Measurements from ENCODE around the gene SLC2A14.
A peak's percentile ranks its signal among the peaks of the same experiment; 100 is the strongest.
"Not testable (repeated sequence)": the region's sequence is repeated elsewhere in the genome, so short reads cannot be mapped to it uniquely, and the experiment has no call there.

The SLC2A14 gene

DNA sequence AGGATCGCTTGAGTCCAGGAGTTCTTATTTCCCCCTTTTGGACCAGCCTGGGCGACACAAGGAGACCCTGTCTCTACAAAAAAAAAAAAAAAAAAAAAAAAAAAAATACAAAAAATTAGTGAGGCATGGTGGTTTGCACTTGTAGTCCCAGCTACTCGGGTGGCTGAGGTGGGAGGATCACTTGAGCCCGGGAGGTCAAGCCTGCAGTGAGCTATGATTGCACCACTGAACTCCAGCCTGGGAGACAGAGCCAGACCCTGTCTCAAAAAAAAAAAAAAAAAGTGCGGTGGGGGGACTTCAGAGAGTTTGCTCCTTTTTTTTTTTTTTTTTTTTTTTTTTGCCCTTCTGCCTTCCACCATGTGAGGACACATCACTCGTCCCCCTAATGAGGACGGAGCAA is 32.9 kb downstream of the SLC2A14 start:
- not testable (repeated sequence) for H3K4me3 ChIP-seq (ENCODE audit: low read depth, low read length); DNase-seq (ENCODE audit: low read depth)

GRCh38 chr12:7839226-7839625 is 33.5 kb downstream of the SLC2A14 start:
- not testable (repeated sequence) for H3K4me3 ChIP-seq (ENCODE audit: low read depth, low read length); DNase-seq (ENCODE audit: low read depth)

- no peak for DNase-seq (ENCODE audit: low read depth)
- no peak overlapping the region for H3K4me3 ChIP-seq (ENCODE audit: low read depth, low read length)
Observed at GRCh38 chr12:7837366-7837765, 35.3 kb downstream of the SLC2A14 start.

DNA sequence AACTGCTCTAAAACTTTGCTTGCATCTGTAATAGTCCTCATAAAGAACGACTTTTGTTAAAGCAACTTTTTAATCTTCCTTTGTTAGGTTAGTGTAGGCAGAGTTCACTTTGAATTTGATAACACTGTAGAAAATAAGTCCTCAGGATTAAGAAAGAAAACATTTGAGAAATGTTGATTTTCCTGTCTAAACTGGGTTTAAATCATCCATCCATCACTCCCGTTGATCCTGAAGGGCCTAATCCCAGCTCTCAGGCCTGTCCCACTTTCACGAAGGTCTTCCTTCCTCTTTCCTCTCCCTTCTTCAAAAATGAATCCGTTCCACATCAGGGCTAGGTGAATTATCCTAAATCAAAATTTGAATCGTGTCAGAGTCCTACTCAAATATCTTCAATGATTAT is 36.9 kb downstream of the SLC2A14 start:
- DNase-seq (ENCODE audit: low read depth), result no peak
- no peak overlapping the region for H3K4me3 ChIP-seq (ENCODE audit: low read depth, low read length)

GRCh38 chr12:7835116-7835515 is 37.6 kb downstream of the SLC2A14 start:
- no peak for DNase-seq (ENCODE audit: low read depth)
- no peak overlapping the region for H3K4me3 ChIP-seq (ENCODE audit: low read depth, low read length)

DNA sequence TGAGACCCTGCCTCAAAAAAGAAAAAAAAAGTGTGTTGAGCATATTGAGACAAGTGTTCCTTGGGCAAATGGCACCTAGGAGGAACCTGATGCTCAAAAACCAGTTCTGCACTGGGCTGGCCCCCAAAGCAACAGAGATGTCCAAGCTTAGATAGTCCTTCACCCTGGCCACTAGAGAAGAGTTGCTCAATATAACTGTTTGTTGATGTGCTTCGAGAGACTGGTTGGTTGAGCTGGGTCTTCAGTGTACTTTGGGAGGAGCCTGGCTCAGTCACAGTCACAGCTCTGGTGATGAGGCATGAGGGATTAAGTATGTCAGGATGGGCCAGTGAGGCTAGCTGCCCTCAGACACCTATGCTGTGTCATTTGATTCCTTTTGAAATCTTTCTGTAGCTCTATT is 38.0 kb downstream of the SLC2A14 start:
- DNase-seq (ENCODE audit: low read depth), result no peak
- H3K4me3 ChIP-seq (ENCODE audit: low read depth, low read length), result no peak overlapping the region

DNA sequence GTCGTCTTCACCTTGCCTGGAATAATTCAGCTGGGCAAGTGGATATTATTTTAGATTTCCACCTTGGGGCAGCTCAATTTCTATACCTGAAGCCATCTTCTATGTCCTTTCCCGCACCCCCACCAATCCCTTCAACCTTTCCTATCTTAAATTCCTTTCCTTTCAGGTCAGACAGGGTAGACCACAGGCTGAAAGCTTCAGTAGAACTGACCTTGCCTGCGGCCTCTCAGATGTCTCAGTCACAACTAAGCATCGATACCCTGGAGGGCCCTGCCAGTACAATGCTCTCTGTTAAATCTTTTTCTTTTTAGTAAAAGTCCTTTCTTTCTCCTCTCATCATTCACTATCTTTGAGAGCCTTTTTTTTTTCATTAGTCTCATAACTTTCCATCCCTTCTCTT is 38.9 kb downstream of the SLC2A14 start:
- H3K4me3 ChIP-seq (ENCODE audit: low read depth, low read length), result no peak overlapping the region
- no peak for DNase-seq (ENCODE audit: low read depth)

DNA sequence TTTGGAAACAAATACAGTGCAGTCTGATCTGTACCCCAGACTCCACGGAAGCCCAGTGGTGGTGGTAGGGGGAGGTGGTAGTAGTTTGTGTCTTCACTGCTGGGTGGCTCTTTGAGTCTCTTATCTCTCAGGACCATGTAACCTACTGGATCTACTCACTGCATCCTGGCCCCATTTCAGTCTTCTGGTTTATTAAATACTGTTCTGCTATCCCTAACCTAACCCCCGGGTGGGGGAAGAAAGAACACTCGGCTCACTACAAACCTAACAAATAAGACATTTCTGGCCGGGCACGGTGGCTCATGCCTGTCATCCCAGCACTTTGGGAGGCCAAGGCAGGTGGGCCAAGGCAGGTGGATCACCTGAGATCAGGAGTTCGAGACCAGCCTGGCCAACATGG is 39.5 kb downstream of the SLC2A14 start:
- H3K4me3 ChIP-seq (ENCODE audit: low read depth, low read length); DNase-seq (ENCODE audit: low read depth): not testable (repeated sequence)

- H3K4me3 ChIP-seq (ENCODE audit: low read depth, low read length), result no peak overlapping the region
- peak; percentile 34 for DNase-seq (ENCODE audit: low read depth)
Observed at GRCh38 chr12:7832059-7832696, 40.5 kb downstream of the SLC2A14 start.

GRCh38 chr12:7829737-7830136 is 43.0 kb downstream of the SLC2A14 start:
- not testable (repeated sequence) for H3K4me3 ChIP-seq (ENCODE audit: low read depth, low read length); DNase-seq (ENCODE audit: low read depth)

DNA sequence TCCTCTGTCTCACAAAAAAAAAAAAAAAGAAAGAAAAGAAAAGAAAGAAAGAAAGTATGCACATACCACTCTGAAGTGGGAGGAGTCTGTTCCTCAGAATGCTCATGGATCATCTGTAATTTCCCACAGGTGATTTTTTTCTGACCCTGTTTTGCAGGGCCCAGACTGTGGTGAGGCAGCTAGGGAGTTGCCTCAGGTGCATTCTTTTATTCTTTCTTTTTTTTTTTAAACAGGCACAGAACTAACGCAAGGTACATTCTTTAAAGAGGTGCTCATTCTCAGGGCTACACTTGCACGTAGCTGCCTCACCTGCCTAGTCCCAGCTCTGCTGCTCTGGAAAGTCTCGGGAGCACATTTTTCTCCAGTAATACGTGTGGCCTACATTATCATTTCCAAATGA is 47.0 kb downstream of the SLC2A14 start:
- not testable (repeated sequence) for DNase-seq (ENCODE audit: low read depth); H3K4me3 ChIP-seq (ENCODE audit: low read depth, low read length)

DNA sequence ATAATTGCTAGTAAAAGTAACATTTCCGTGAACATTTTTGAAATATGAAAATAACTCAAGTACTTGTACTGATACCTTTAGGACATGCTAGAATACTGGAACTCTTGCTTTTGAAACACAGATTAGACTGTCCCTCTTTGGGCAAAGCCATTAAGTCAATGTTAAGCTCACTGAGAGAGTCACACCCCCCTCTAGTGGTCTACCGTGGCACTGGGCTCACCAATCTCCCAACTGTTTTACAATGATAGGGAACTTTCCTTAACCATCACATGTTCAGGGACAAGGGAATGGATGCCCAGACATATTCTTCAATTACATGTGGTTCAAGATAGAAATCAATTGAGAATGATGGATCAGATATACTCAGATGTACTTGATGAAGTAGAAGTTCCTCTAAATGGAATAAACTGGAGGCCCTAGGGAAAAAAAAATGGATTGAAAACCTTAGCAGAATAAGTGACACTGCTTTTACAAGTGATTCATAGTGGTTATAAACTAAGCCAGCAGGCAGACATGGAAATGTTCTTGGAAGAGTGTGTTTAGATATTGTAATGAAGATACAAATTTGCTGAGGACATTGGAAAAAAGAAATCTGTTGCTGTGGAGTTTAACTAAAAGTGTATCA is 65.7 kb downstream of the SLC2A14 start:
- DNase-seq (ENCODE audit: low read depth), result peak; percentile 11
- no peak overlapping the region for H3K4me3 ChIP-seq (ENCODE audit: low read depth, low read length)

- not testable (repeated sequence) for H3K4me3 ChIP-seq (ENCODE audit: low read depth, low read length); DNase-seq (ENCODE audit: low read depth)
Observed at GRCh38 chr12:7806319-7806718, 66.4 kb downstream of the SLC2A14 start.

GRCh38 chr12:7801460-7801859 is 71.3 kb downstream of the SLC2A14 start:
- DNase-seq (ENCODE audit: low read depth), result no peak
- H3K4me3 ChIP-seq (ENCODE audit: low read depth, low read length), result no peak overlapping the region

DNA sequence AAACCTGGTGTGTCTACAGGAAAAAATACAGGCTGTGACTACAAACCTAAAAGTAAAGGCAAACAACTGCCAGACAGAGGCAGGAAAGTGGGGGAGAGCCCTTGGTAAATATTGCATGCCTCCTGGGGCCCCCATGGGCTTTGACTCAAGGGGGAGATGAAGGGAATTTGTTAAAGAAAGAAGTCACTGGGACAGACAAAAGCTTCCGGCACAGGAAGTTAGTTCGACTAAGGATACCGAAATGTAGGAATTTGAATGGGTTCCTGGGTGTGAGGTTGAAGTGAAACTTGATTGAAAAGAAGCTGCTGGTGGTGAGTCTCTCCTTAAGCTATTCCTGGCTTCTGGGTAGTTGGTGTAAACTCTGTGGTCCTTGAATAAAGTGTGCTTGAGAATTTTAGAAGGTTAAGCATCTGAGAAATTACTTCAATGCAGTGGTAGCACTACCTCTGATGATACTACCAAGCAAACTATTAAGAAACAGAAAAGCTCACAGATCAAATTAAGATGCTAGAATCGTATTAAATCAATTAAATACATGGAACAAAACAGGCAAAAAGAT is 73.9 kb downstream of the SLC2A14 start:
- DNase-seq (ENCODE audit: low read depth); H3K4me3 ChIP-seq (ENCODE audit: low read depth, low read length): not testable (repeated sequence)

- no peak for DNase-seq (ENCODE audit: low read depth)
- H3K4me3 ChIP-seq (ENCODE audit: low read depth, low read length), result no peak overlapping the region
Observed at GRCh38 chr12:7797698-7798398, 74.9 kb downstream of the SLC2A14 start.

DNA sequence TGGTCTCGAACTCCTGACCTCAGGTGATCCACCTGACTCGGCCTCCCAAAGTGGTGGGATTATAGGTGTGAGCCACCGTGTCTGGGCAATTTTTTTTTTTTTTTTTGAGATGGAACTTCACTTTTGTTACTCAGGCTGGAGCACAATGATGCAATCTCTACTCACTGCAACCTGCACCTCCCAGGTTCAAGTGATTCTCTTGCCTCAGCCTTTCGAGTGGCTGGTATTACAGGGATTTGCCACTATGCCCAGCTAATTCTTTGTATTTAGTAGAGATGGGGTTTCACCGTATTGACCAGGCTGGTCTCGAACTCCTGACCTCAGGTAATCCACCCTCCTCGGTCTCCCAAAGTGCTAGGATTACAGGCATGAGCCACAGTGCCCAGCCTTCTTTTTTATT is 75.4 kb downstream of the SLC2A14 start:
- H3K4me3 ChIP-seq (ENCODE audit: low read depth, low read length), result not testable (repeated sequence)

DNA sequence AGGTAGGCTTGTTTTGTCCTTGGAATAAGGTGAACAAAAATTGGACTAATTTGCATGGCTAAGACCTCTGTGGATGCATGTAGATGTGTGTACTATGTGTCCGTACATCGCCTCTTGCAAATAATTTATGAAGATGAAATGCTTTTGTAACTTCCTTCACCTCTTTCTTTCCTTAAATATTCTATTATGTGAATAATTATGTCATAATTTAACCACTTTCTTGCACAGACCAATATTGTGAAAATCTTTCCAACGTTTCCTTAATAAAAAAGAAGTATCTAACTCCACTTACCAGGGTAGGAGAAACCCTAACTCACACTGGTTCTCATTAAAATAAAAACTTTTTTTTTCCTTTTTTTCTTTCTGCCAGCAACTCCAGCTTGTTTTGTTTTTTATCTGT is 79.5 kb downstream of the SLC2A14 start:
- no peak overlapping the region for H3K4me3 ChIP-seq (ENCODE audit: low read depth, low read length)
- no peak for DNase-seq (ENCODE audit: low read depth)

More for the DNA sequence above, 75.4 kb downstream of the SLC2A14 start:
- not testable (repeated sequence) for DNase-seq (ENCODE audit: low read depth)

- not testable (repeated sequence) for H3K4me3 ChIP-seq (ENCODE audit: low read depth, low read length); DNase-seq (ENCODE audit: low read depth)
Observed at GRCh38 chr12:7788884-7789528, 83.7 kb downstream of the SLC2A14 start, which contains the start of gene NANOG. TSS of gene NANOG (plus strand) at chr12:7789402. CDS start at chr12:7789615, 213 bp downstream.

DNA sequence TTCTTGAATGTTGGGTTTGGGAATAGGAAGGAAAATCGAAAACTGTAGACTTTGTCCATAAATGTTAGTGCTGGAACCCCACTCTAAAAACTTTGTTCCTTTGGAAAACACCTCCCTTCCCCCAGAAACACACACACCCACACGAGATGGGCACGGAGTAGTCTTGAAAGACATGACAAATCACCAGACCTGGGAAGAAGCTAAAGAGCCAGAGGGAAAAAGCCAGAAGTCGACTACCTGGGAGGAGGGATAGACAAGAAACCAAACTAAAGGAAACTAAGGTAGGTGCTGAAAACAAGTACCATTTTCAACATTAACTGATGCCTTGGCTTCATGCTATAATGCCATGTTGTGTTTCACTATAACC is 84.4 kb downstream of the SLC2A14 start:
- no peak for DNase-seq (ENCODE audit: low read depth)
- H3K4me3 ChIP-seq (ENCODE audit: low read depth, low read length), result no peak overlapping the region

Data from skeletal muscle cell (primary cell).